HG02981 (cell line): ENCODE measurements around the gene MEFV.
"Not testable (repeated sequence)": the region's sequence is repeated elsewhere in the genome, so short reads cannot be mapped to it uniquely, and the experiment has no call there.

ENCODE experiments used
- ATAC-seq: cut with Tn5 transposase; IDR thresholded peaks from one replicate; pipeline ENCODE4 v1.9.1; 2021; ENCODE audit warnings: mild to moderate bottlenecking, moderate library complexity; ENCODE audit not compliant: unreplicated experiment

The MEFV gene

DNA sequence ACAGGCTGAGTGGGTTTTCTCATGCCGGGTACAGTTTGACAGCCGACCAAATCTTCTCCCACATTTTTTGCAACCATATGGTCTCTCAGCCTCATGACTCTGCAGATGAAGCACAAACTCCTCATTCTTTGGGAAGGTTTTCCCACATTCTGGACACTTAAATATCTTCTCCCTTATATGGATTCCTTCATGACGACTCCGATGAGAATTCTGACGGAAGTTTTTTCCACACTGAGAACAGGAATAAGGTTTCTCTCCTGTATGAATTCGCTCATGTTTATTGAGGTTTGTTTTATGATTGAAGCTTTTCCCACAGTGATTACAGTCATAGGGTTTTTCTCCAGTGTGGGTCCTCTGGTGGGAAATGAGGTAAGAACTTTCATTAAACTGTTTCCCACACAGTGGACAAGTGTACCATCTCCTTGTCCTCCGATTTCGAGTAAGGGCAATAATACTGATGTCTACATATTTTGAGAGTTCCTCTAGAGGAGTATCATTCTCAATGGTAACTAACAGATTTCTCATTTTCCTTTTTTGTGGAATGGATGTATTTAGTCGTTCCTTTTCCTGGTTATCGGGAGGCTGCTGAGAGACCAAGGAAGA is 32.4 kb downstream of the MEFV start:
- no peak for ATAC-seq

DNA sequence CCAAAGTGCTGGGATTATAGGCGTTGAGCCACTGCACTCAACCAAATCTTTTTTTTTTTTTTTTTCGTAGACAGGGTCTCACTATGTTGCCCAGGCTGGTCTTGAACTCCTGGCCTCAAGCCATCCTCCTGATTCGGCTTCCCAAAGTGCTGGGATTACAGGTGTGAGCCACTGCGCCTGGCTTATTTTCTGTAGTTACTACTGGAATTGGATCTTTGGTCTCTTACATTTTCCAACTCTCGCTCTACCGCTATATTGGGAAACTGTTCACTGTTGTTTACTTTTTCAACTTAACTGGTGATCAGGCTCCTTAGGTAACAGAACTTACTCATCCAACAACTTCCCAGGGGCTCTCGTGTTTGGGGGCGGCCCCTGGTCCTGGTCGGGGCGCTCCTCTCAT is 35.6 kb downstream of the MEFV start:
- no peak for ATAC-seq

DNA sequence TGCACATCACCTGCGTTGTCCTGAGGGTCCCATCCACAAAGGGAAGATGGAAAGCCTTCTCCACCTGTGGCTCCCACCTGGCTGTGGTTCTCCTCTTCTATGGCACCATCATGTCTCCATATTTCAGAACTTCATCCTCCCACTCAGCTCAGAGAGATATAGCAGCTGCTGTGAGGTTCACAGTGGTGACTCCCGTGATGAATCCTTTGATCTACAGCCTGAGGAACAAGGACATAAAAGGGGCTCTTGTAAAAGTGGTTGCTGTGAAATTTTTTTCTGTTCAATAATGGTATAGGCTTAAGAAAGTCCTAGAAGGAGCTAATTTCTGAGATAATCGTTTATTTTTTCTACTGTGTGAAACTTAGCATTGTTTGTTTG is 40.2 kb downstream of the MEFV start:
- ATAC-seq: no peak

DNA sequence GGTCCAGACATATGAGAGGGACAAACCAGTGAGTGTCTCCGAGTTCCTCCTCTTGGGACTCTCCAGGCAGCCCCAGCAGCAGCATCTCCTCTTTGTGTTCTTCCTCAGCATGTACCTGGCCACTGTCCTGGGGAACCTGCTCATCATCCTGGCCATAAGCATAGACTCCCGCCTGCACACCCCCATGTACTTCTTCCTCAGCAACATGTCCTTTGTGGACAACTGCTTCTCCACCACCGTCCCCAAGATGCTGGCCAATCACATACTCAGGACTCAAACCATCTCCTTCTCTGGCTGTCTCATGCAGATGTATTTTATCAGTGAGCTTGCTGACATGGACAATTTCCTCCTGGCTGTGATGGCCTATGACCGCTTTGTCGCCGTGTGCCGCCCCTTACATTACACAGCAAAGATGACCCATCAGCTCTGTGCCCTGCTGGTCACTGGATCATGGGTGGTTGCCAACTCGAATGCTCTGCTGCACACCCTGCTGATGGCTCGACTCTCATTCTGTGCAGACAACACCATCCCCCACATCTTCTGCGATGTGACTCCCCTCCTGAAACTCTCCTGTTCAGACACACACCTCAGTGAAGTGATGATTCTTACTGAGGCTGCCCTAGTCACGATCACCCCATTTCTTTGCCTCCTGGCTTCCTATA is 40.7 kb downstream of the MEFV start:
- ATAC-seq: no peak

DNA sequence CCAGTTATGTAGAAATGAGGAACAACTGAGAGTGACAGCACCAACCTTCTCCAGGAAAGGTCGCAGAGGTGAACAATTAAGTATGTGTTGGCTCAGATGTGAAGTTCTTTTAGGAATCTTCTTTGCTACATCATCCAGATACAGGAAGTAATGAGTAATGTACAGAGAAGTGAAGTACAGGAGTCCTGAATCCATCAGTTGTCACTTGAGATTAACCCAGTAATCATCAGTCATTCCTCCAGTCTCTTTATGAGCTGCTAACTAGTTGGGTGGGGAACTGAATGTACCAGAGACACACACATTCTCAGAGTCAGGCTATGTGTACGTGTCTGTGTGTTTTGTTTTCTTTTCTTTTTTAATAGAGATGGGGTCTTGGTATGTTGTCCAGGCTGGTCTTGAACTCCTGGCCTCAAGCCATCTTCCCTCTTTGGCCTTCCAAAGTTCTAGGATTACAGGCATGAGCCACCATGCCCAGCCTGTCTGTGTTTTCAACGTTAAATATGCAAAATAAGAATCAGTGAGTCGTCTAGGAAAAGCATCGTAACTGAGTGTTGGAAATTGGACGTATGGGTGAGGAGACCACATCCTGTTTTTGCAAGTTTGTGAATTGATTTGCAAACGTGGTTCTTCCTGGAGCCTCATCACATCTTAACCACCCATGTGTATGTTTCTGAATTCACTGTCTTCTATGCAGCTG is 41.4 kb downstream of the MEFV start:
- no peak for ATAC-seq

DNA sequence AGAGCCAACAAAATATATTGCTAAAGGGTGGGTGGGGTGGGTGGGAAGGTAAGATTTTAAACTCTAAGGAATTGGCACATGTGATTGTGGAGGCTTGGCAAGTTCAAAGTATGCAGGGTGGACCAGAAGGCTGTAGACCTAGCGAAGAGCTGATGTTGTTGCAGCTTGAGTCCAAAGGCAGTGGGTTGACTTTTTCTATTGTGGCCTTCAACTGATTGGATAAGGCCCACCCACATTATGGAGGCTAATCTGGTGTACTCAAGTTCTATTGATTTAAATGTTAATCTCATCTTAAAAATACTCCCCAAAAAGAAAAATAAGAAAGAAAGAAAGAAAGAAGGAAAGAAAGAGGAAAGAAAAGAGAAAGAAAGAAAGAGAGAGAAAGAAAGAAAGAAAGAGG is 43.9 kb downstream of the MEFV start:
- no peak for ATAC-seq

DNA sequence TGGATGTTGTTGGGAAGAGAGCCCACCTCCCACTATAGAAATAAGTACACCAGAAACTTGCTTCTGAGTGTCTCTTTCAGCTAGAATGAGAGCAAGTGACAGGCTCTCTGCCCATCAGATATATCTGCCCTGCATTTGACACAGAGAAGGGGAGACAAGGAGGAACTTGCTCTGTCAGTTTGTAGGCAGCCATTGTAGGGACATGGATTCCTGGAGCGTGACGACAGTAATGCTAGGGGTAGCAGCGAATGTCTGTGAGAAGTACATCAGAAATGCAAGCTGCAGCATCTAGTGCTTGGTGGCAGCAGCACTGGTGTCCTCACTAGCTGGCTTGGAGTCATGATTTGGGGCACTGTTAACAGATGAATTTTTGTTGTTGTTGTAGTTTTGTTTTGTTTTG is 44.4 kb downstream of the MEFV start:
- ATAC-seq: no peak

DNA sequence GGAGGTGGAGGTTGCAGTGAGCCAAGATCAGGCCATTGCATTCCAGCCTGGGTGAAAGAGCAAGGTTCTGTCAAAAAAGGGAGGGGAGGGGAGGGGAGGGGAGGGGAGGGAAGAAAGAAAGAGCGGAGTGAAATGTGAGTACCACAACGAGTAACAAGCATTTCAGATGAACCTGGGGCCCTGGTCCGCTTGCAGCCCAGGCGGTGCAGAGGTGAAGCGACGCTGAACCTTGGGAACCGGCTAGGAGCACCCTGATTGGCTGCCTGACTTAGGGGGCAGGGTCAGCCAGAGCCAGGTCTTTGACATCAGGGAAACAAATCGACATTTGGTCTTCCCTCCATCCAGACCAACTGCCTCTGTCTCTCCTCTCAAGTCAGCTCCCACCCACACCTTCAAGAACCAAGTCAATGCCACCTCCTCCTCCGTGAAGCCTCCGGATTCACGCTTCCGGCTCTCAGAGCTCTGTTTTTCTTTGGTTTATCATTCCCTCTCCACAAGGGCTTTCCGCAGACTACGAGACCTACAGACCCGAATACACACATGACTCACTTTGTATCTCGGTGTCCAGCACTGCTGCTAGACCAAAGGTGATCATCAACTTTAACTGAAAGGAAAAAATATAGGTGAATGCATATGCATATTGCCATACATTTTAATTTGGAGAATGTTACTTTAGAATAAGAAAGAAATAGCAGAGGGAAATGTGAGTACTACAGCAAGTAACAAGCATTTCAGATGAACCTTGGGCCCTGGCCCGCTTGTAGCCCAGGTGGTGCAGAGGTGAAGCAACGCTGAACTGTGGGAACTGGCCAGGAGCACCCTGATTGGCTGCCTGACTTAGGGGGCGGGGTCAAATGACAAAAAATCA is 49.1 kb downstream of the MEFV start:
- ATAC-seq: no peak

DNA sequence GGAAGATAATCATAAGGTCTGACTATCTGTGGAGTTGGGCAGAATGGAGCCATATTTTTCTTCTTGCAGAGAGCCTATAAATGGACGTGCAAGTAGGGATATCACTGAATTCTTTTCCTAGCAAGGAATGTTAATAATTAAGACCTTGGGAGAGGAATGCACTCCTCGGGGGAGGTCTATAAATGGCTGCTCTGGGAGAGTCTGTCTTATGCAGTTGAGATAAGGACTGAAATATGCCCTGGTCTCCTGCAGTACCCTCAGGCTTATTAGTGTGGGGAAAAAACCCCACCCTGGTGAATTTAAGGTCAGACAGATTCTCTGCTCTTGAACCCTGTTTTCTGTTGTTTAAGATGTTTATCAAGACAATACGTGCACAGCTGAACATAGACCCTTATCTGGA is 50.5 kb downstream of the MEFV start:
- ATAC-seq: not testable (repeated sequence)

DNA sequence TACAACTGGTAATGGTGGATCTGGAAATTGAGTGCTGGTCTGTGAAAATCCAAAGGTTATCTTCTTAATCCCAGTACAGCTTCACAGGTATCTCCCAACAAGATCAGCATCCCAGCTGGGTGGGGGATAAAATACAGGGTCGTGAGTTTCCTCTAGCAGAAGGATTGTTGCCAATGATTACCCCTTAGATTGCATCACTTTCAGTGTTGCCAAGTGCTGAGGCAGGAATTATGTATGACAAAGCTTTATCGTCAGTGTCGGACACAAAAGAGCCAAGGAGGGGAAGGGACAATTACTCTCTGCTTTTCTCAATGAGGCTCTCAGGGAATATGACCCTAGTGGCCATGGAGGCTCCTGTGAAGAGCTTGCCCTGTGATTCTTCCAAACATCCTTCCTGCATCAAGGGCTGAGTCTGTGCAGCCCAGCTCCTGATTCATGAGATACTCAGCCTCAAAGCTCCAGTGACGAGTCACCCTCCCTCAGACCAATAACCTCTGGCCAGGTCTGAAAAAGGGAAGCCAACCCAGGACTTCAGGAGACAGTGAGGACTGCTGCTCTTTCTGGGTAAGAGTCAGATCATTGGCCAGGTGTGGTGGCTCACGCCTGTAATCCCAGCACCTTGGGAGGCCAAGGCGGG is 53.4 kb downstream of the MEFV start:
- ATAC-seq: no peak

DNA sequence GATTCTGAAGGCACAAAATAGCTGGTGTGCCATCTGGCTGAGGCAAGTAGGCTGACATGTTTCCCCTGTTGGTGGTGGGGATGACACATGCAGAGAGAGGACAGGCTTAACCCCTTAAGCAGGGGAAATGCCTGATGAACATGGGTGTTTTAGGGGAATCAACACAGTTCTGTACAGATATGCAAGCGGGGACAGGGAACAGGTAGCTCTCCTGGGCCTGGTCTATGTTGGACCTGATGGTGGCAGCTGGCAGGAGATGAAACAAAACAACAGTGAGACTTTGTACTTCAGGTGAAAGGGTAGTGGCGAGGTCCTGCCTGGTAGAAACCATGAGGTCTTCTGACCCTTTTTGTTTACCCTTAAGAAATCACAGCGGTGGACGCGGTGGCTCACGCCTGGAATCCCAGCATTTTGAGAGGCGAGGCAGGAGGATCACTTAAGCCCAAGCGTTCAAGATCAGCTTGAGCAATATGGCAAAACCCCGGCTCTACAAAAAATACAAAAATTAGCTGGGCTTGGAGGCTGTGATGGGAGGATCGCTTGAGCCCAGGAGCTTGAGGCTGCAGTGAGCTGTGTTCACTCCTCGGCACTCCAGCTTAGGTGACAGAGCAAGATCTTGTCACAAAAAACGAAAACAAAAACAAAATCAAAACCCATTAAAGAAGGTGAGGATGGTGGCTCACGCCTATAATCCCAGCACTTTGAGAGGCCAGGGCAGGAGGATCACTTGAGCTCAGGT is 57.9 kb downstream of the MEFV start:
- no peak for ATAC-seq

DNA sequence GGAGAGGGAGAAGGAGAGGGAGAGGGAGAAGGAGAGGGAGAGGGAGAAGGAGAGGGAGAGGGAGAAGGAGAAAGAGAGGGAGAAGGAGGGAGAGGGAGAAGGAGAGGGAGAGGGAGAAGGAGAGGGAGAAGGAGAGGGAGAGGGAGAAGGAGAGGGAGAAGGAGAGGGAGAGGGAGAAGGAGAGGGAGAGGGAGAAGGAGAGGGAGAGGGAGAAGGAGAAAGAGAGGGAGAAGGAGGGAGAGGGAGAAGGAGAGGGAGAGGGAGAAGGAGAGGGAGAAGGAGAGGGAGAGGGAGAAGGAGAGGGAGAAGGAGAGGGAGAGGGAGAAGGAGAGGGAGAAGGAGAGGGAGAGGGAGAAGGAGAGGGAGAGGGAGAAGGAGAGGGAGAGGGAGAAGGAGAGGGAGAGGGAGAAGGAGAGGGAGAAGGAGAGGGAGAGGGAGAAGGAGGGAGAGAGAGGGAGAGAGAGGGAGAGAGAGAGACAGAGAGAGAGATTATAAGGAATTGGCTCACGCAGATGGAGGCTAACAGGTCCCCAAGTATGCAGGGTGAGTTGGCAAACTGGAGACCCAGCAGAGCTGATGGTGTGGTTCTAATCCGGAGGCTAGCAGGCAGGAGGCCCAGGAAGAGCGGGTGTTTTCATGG is 58.6 kb downstream of the MEFV start:
- not testable (repeated sequence) for ATAC-seq

DNA sequence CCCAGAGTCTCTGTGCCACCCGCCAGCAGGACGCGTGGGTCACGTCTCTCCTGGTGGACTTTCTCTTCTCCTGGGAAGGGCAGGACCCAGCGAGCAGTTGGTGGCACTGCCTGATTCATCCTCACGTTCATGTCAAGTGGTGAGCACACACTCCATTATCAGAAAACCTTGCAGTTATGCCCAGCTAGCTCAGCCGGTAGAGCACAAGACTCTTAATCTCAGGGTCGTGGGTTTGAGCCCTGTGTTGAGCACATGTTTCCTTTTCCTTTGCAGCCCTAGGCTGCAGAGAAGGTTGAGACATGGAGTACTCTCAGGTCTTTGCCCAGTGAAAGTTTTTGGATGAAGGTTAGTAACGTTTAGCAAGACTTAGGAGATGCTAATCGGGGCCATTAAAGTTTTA is 60.5 kb downstream of the MEFV start:
- no peak for ATAC-seq

DNA sequence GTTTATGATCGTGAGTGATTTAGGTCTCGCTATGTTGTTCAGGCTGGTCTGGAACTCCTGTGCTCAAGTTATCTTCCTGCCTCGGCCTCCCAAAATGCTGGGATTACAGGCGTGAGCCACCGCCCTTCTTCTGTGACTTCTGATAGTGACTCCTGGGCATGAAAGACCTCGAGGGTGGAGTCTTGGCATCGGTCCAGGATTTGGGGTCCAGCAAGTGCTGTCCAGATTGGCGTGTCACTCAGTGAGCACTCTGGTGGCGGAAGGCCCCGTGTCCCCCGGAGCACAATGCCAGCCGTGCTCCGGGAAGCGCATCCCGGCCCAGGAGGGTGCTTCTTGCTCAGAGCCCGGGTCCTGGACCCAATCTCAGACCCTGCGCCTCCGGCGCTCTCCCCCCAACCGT is 61.6 kb downstream of the MEFV start:
- no peak for ATAC-seq

DNA sequence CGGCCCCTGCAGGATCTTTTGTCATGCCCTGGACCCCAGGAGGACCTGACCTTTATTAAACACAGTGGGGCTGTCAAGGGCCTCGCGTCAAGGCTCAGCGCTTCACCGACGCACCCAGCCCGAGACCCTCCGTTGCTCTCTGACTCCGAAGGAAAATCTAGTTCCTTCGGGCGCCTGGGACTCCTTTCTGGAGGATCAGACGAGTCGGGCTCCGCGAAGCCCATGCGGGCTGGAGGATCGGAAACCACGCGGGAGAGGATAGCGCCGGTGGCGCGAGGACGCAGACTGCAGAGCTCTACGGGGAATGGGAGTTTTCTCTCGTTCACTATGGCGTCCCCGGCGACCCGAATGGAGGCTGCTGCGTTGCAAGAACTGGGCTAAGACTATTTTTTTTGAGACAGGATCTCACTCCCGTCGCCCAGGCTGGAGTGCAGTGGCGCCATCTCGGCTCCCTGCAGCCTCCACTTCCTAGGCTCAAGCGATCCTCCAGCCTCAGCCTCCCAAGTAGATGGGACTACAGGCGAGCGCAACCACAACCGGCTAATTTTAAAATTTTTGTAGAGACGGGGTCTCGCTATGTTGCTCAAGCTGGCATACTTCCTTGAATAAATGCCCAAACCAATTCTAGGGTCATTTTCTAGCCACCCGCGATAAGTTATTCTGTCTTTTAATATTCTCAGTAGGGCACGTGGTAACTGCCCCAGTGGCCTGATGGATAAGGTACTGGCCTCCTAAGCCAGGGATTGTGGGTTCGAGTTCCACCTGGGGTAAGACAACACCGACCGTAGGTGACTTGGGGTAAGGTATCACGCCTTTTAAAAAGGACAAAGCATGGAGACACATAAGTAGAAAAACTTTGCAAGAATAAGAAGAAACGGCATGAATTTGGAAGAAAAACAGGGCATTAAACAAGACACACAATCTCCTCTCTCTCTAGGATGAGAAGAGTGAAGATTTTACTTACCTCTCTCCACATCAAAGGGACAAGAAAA is 62.9 kb downstream of the MEFV start:
- ATAC-seq: no peak

DNA sequence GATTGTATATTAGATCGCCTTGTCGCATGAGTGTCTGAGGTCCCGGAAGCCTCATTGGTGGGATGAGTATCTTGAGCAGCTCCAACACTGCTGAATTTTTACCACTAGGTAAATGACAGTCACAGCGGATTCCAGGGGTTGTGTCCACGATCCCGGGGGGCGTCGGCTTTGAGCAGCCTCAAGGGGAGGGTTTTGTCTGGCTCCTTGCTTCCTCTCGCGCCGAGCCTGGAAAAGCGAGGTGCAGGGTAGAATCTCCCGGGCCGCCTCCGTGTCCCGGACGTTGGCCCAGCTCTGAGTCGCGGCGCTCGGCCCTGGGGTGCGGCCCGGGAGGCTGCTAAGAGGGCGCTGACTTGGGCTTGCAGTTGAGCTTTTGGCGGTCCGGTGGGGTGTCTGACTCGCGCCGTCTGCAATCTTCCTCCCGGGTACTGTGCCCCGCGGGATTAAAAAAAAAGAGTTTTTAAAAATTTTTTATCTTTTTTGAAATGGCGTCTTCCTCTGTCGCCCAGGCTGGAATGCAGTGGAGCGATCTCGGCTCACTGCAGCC is 63.9 kb downstream of the MEFV start:
- ATAC-seq: no peak
